GM04504 (cell line): ENCODE results near the gene TRERF1.
"Not testable (repeated sequence)": the region's sequence is repeated elsewhere in the genome, so short reads cannot be mapped to it uniquely, and the experiment has no call there.

ENCODE experiments used
- DNase-seq: peaks from one replicate; pipeline ENCODE4 v3.0.0-alpha.2; 2012; ENCODE audit warnings: low read depth

TRERF1 gene

GRCh38 chr6:42451333-42452170, at the start of gene TRERF1:
Gene TRERF1, minus strand, starts transcription at chr6:42451926. Its CDS starts 182,336 bp downstream, at chr6:42269590.
- DNase-seq, result no peak

- DNase-seq, result no peak
Observed at GRCh38 chr6:42498473-42499128, 46.9 kb upstream of the TRERF1 start.

- no peak for DNase-seq
Observed at GRCh38 chr6:42493914-42494539, 42.3 kb upstream of the TRERF1 start.

GRCh38 chr6:42488129-42488528, 36.4 kb upstream of the TRERF1 start:
- DNase-seq, result no peak

GRCh38 chr6:42484261-42484660, 32.5 kb upstream of the TRERF1 start:
- no peak for DNase-seq

GRCh38 chr6:42482174-42482573, 30.4 kb upstream of the TRERF1 start:
- DNase-seq, result no peak

- DNase-seq, result no peak
Observed at GRCh38 chr6:42471714-42472113, 20.0 kb upstream of the TRERF1 start.

GRCh38 chr6:42471142-42471541, 19.4 kb upstream of the TRERF1 start:
- no peak for DNase-seq

GRCh38 chr6:42468273-42468672, 16.5 kb upstream of the TRERF1 start:
- no peak for DNase-seq

GRCh38 chr6:42467651-42468050, 15.9 kb upstream of the TRERF1 start:
- DNase-seq, result no peak

- not testable (repeated sequence) for DNase-seq
Observed at GRCh38 chr6:42466470-42466869, 14.7 kb upstream of the TRERF1 start.

GRCh38 chr6:42462474-42462972, 10.8 kb upstream of the TRERF1 start:
- DNase-seq, result no peak

GRCh38 chr6:42460883-42461282, 9.2 kb upstream of the TRERF1 start:
- no peak for DNase-seq

GRCh38 chr6:42459888-42460287, 8.2 kb upstream of the TRERF1 start:
- no peak for DNase-seq

GRCh38 chr6:42454428-42454791, 2.7 kb upstream of the TRERF1 start:
- DNase-seq, result no peak

GRCh38 chr6:42453654-42454427, 2.1 kb upstream of the TRERF1 start:
- no peak for DNase-seq

GRCh38 chr6:42453031-42453653, 1.4 kb upstream of the TRERF1 start:
- peak; percentile 86 for DNase-seq

- no peak for DNase-seq
Observed at GRCh38 chr6:42452171-42453030, 675 bp upstream of the TRERF1 start.

GRCh38 chr6:42450477-42451332, 1.0 kb downstream of the TRERF1 start:
- DNase-seq, result no peak
